ENCODE data around the gene IGSF11. TPM values are rescaled to one million over a fixed set of nuclear protein-coding genes. Genes with fewer than 3 reads are reported as not detected.

Gene IGSF11
- total and polyA plus RNA-seq, 7 donors: 0.85 to 18.2 (median 8.3) TPM; not detected in 2

DNA sequence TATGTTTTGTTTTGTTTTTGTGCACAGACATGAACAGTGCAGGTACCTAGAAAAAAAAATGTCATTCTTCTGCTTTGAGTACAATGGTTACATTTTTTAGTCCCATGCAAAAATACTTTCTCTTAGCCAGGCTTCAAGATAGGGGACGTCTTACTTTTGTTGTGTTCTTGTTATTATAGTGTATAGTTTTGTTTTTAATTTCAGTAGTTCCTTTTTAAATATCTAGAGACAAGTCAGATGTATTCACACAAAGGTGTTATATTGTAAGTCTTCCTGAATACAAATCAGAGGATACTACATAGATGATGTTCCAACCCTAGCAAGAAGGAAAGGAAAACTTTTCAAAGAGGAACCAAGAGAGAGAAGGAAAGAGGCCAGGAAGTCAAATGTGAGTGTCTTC is 28.8 kb upstream of the IGSF11 start:
- no peak overlapping the region for H3K4me3 ChIP-seq
- TF ChIP-seq POLR2AphosphoS5 (IDR thresholded peaks at IDR 0.05): no peak
- TF ChIP-seq EP300 (IDR thresholded peaks at IDR 0.05): no peak
- TF ChIP-seq, protein P1, sequence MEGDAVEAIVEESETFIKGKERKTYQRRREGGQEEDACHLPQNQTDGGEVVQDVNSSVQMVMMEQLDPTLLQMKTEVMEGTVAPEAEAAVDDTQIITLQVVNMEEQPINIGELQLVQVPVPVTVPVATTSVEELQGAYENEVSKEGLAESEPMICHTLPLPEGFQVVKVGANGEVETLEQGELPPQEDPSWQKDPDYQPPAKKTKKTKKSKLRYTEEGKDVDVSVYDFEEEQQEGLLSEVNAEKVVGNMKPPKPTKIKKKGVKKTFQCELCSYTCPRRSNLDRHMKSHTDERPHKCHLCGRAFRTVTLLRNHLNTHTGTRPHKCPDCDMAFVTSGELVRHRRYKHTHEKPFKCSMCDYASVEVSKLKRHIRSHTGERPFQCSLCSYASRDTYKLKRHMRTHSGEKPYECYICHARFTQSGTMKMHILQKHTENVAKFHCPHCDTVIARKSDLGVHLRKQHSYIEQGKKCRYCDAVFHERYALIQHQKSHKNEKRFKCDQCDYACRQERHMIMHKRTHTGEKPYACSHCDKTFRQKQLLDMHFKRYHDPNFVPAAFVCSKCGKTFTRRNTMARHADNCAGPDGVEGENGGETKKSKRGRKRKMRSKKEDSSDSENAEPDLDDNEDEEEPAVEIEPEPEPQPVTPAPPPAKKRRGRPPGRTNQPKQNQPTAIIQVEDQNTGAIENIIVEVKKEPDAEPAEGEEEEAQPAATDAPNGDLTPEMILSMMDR (IDR thresholded peaks at IDR 0.05): no peak
- TF ChIP-seq POLR2A (IDR thresholded peaks at IDR 0.05): no peak
- WGBS, 2 donors: 58 to 70% methylated on average over 1 of the region's 1 CpG
- H3K27ac ChIP-seq: no peak overlapping the region
- H3K4me1 ChIP-seq: no peaks in the 10 kb centered on the region
- no peak for DNase-seq
- no peaks in the 10 kb centered on the region for H3K9me3 ChIP-seq
- no peaks in the 10 kb centered on the region for H3K27me3 ChIP-seq
- intact Hi-C loops (cut with DNase I): no loop called here
- H3K36me3 ChIP-seq: no peaks in the 10 kb centered on the region

- no peak overlapping the region for H3K4me3 ChIP-seq
- H3K9me3 ChIP-seq: no peaks in the 10 kb centered on the region
- H3K27ac ChIP-seq: no peak overlapping the region
- H3K4me1 ChIP-seq: no peaks in the 10 kb centered on the region
- no peaks in the 10 kb centered on the region for H3K36me3 ChIP-seq
- H3K27me3 ChIP-seq: no peaks in the 10 kb centered on the region
- DNase-seq: no peak
- WGBS, 2 donors: 79 to 82% methylated on average over 2 of the region's 2 CpGs
- intact Hi-C loops (cut with DNase I): no loop called here
- TF ChIP-seq EP300 (IDR thresholded peaks at IDR 0.05) (no peak), POLR2A (IDR thresholded peaks at IDR 0.05) (no peak), POLR2AphosphoS5 (IDR thresholded peaks at IDR 0.05) (no peak)
- TF ChIP-seq, protein P1 (IDR thresholded peaks at IDR 0.05): no peak
These were observed 28.2 kb upstream of the IGSF11 start for GRCh38 chr3:119062892-119063291.

GRCh38 chr3:119044593-119044992 is 9.9 kb upstream of the IGSF11 start:
- WGBS, 2 donors: 79 to 86% methylated on average over 2 of the region's 2 CpGs
- Histone ChIP-seq H3K4me1 (no peaks in the 10 kb centered on the region), H3K27me3 (no peaks in the 10 kb centered on the region), H3K36me3 (no peaks in the 10 kb centered on the region), H3K4me3 (no peak overlapping the region), H3K27ac (no peak overlapping the region), H3K9me3 (peaks cover 0 to 8% (median 0%) of the 10 kb centered on the region in 4 donors)
- no peak for TF ChIP-seq EP300 (IDR thresholded peaks at IDR 0.05)
- TF ChIP-seq, protein P1 (IDR thresholded peaks at IDR 0.05): no peak
- no peak for TF ChIP-seq POLR2AphosphoS5 (IDR thresholded peaks at IDR 0.05)
- no peak for TF ChIP-seq POLR2A (IDR thresholded peaks at IDR 0.05)
- DNase-seq: no peak
- intact Hi-C loops (cut with DNase I): no loop called here

GRCh38 chr3:119042162-119042561 is 7.5 kb upstream of the IGSF11 start:
- Histone ChIP-seq H3K36me3 (no peaks in the 10 kb centered on the region), H3K27me3 (peaks cover 0 to 4% (median 0%) of the 10 kb centered on the region in 3 donors), H3K9me3 (peaks cover 0 to 8% (median 0%) of the 10 kb centered on the region in 4 donors), H3K27ac (no peak overlapping the region), H3K4me1 (no peaks in the 10 kb centered on the region), H3K4me3 (no peak overlapping the region)
- TF ChIP-seq POLR2AphosphoS5 (IDR thresholded peaks at IDR 0.05) (no peak), EP300 (IDR thresholded peaks at IDR 0.05) (no peak), POLR2A (IDR thresholded peaks at IDR 0.05) (no peak)
- TF ChIP-seq, protein P1 (IDR thresholded peaks at IDR 0.05): no peak
- WGBS, 2 donors: 80 to 92% methylated on average over 2 of the region's 2 CpGs
- DNase-seq: no peak
- intact Hi-C loops (cut with DNase I): no loop called here

- intact Hi-C loops (cut with DNase I): loop anchor here (1.0 to 10.0 kb wide), 3 partner anchors 64 to 200 kb away; no protein-coding TSS in a partner anchor
- WGBS, 2 donors: 1% methylated on average over 18 of the region's 18 CpGs
- Histone ChIP-seq H3K27me3 (peaks cover 0 to 15% (median 8%) of the 10 kb centered on the region in 3 donors), H3K9me3 (no peaks in the 10 kb centered on the region), H3K4me3 (peak overlapping the region; percentile 58 to 74 (median 66)), H3K27ac (peak overlapping the region in 3 of 4 donors; percentile 69 to 72 (median 70)), H3K36me3 (no peaks in the 10 kb centered on the region), H3K4me1 (peaks cover 0 to 6% (median 3%) of the 10 kb centered on the region in 4 donors)
- DNase-seq: no peak
- TF ChIP-seq POLR2A (IDR thresholded peaks at IDR 0.05) (no peak), POLR2AphosphoS5 (IDR thresholded peaks at IDR 0.05) (no peak), EP300 (IDR thresholded peaks at IDR 0.05) (no peak)
- TF ChIP-seq, protein P1 (IDR thresholded peaks at IDR 0.05): no peak
These were observed 334 bp upstream of the IGSF11 start for GRCh38 chr3:119035014-119035346.
